DND-41 (cell line): Measurements from ENCODE around the gene PPP1R16B.

ENCODE experiments used
- CTCF ChIP-seq: IDR thresholded peaks from 2 replicates; pipeline ENCODE4 v1.5.1; 2012; ENCODE audit warnings: borderline replicate concordance, low read length, moderate library complexity, mild to moderate bottlenecking; ENCODE audit not compliant: poor library complexity, severe bottlenecking; ENCODE audit errors: extremely low read depth
- EZH2 ChIP-seq: IDR thresholded peaks from 3 replicates; pipeline ENCODE4 v1.6.1; 2012; ENCODE audit warnings: borderline replicate concordance, low read depth, mild to moderate bottlenecking, moderate library complexity, low read length, inconsistent platforms; ENCODE audit not compliant: severe bottlenecking

DNA sequence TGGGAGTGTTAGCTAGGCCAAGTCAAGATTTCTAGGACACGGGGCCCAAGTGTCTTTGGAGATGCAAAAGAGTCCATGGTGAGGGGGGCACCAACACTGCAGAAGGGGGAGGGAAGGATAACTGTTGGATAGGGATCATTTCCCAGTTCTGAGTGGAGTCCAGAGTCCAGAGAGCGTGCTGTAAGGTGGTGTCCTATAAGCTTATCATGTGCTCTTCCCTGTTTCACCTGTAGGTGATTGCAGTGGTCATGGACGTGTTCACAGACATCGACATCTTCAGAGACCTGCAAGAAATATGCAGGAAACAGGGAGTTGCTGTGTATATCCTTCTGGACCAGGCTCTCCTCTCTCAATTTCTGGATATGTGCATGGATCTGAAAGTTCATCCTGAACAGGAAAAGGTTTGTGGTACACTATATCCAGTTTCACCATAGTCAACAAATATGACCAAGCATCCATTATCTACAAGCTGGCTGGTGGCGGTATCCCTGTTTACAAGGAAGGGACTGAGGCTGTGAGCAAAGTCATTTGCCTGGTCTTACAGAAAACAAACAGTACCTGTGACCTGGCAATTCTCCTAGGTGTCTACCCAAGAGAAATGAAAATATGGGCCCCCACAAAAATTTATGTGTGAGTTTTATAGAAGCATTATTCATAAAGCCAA lies 136.4 kb downstream of the PPP1R16B start:
- TF ChIP-seq CTCF (peak; percentile 9), EZH2 (no peak)
